Left renal cortex interstitium (tissue), 4 donors: ENCODE data around the gene GJC1. TPM values are rescaled to one million over a fixed set of nuclear protein-coding genes. Genes with fewer than 3 reads are reported as not detected.

Source experiments
- polyA plus RNA-seq, 4 donors: library from polyadenylated mRNA; unstranded; fragments of 120-200 nt; gene quantifications; one replicate each; pipeline ENCODE4 v1.2.1, GENCODE V29; 2013; ENCODE audit not compliant: insufficient read length in 4 of 4

Gene GJC1
- polyA plus RNA-seq, 4 donors, result 21.4 to 27.1 (median 23.8) TPM

Other genes with a start within 250 kb of the GJC1 start
- gene MEIOC, start 173.8 kb downstream of the GJC1 start, polyA plus RNA-seq, result 1 to 10 TPM in 3 of 4 donors, under 1 TPM in 1; 0.75 to 2.9 (median 1.7) TPM
- 10 to 100 TPM; 30.4 to 37.4 (median 33.4) TPM for gene CCDC43, start 140.5 kb downstream of the GJC1 start, polyA plus RNA-seq
- gene DBF4B, start 121.6 kb downstream of the GJC1 start, polyA plus RNA-seq, result 10 to 100 TPM in 2 of 4 donors, 1 to 10 TPM in 2; 8.7 to 23.5 (median 15.7) TPM
- gene ADAM11, start 71.3 kb downstream of the GJC1 start, polyA plus RNA-seq, result 1 to 10 TPM; 2.2 to 4.6 (median 3.2) TPM
- 1 to 10 TPM in 3 of 4 donors, under 1 TPM in 1; 0.88 to 1.7 (median 1.2) TPM for gene HIGD1B, start 17.6 kb upstream of the GJC1 start, polyA plus RNA-seq
- gene EFTUD2, start 69.2 kb upstream of the GJC1 start, polyA plus RNA-seq, result 100 to 1,000 TPM in 2 of 4 donors, 10 to 100 TPM in 2; 93.7 to 126 (median 105) TPM
- 1 to 10 TPM in 1 of 4 donors, under 1 TPM in 3; 0.78 to 8.3 (median 0.89) TPM for gene GFAP, start 85.2 kb upstream of the GJC1 start, polyA plus RNA-seq
- 10 to 100 TPM in 3 of 4 donors, 1 to 10 TPM in 1; 7.3 to 20.8 (median 14.3) TPM for gene KIF18B, start 117.5 kb upstream of the GJC1 start, polyA plus RNA-seq
- 1 to 10 TPM; 2.0 to 3.6 (median 3.0) TPM for gene C1QL1, start 138.0 kb upstream of the GJC1 start, polyA plus RNA-seq
- gene DCAKD, start 221.3 kb upstream of the GJC1 start, polyA plus RNA-seq, result 10 to 100 TPM; 46.3 to 69.4 (median 57.5) TPM
- gene NMT1, start 231.0 kb upstream of the GJC1 start, polyA plus RNA-seq, result 10 to 100 TPM; 70.3 to 95.5 (median 74.2) TPM